Retina (tissue), 1 donor: ENCODE results near the gene SMIM45.
A peak's percentile ranks its signal among the peaks of the same experiment; 100 is the strongest.

Experiments used
- DNase-seq: peaks from one replicate; pipeline ENCODE4 v3.0.0-alpha.2; 2016

Gene SMIM45

GRCh38 chr22:41951898-41952474, at the start of gene SMIM45:
TSS of gene SMIM45 (plus strand) at chr22:41952150.
- peak; percentile 93 for DNase-seq

DNA sequence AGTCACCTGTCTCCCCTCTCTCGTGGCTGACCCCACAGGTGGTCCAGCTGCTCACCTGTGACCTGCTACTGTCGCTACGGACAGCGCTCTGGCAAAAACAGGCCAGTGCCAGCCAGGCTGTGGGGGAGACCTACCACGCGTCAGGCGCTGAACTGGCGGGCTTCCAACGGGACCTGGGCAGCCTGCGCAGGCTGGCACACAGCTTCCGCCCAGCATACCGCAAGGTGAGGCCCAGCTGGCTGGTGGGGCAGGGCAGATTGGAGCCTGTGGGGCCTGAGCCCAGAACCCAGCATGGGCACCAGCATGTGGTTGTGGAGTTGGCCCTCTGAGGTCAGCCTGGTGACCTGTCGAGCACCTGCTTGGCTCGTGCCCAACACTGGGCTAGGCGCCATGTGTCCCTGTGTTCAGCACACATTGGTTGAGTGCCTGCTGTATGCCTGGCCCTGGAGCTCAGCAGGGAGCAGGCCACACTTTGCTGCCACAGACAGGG, 49.0 kb upstream of the SMIM45 start:
- DNase-seq, result no peak

DNA sequence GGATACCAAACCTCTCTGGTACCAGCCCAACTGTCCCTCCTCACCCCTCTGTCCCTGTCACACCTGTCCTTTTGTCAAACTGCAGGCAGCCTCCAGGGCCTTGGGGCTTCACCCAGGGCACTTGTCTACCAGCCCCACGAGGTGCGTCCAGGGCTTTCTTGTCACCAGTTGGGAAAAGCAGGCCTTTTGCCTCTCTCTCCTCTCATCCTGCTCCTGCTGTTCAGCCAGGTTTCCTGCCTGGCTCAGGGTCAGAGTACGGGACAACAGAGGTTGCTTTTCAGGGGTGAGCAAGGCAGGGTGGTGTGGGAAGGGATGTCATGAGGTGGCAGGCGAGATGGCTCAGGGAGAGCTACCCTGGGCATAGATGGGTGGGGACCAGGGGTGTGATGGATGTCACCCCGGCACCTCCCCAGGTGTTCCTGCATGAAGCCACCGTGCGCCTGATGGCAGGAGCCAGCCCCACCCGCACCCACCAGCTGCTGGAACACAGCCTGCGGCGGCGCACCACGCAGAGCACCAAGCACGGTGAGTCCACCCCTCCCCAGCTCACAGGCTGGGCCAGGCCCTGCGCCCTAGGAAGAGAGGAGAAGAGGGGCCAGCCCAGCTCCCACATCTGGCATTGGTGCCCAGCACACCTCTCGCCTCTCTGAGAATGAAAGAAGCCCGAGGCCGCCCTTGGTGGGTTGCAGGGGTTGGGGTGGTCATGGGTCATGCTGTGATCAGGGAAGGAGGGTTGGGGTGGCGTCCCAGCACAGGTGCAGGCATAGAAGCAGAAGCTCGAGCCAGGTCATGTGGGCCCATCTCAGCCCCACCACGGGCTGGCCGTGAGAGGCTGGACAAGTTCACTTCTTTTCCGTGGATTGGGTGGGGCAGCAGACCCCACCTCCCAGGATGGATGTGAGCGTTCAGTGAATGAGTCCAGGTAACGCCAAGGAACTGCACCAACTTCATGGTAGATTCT, 47.2 kb upstream of the SMIM45 start:
- DNase-seq, result no peak

GRCh38 chr22:41905411-41906202, 46.3 kb upstream of the SMIM45 start:
- no peak for DNase-seq

DNA sequence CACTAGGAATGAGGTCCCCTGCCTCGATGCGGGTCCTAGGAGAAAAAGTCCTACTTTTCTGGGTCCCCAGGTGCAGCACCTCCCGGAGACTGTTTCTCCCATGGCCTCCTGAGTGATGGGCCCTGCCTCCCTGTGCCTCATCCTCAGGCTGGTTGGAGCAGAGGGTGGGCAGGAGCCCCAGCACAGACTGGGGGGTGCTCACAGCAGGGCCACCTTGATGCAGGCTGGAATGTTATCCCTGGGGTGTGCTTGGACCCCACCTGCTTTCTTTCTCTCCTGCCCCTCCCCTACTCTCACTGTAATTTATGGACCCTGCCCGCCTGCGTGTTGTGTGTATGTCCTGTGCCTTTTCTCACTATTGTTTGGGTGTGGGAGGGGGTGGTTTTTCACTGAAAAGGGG, 45.1 kb upstream of the SMIM45 start:
- no peak for DNase-seq

GRCh38 chr22:41907436-41908401, 44.2 kb upstream of the SMIM45 start:
- no peak for DNase-seq

DNA sequence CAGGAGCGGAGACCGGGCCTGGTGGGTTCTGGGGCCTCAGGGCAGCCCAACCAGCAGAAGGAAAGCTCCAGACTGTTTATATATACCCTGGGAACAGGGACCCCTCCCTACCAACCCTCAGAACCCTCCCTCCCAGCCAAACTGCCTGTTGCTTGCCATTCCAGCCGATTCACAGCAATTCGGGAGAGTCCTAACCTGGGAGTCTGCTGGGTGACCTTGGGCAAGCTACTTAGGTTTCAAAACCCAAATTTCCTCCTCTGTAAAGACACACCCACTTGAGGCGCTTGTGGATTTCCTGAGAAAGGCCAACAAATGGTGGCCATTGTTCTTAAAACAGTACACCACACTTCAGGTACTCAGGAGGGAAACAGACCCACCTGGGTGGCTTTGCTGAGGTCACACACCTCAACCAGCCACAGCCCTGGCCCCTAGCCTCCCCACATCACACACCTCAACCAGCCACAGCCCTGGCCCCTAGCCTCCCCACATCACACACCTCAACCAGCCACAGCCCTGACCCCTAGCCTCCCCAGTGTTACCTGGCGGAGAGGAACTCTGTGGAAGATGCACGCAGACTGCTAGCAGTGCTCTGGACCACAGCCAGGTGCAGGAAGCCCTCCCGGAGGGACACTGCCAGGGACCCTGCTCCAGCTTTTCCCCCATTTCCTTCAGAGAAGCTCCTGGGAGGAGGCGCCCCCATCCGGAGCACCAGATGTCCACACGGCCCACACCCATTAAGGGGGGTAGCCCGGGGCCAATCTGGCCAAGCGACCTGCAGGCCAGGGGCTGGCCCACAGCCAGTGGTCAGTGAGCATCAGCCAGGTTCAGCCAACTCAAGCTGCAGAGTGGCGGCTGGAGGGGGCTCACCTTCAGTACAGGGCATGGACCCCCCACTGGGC, 43.3 kb upstream of the SMIM45 start:
- DNase-seq, result peak; percentile 44

DNA sequence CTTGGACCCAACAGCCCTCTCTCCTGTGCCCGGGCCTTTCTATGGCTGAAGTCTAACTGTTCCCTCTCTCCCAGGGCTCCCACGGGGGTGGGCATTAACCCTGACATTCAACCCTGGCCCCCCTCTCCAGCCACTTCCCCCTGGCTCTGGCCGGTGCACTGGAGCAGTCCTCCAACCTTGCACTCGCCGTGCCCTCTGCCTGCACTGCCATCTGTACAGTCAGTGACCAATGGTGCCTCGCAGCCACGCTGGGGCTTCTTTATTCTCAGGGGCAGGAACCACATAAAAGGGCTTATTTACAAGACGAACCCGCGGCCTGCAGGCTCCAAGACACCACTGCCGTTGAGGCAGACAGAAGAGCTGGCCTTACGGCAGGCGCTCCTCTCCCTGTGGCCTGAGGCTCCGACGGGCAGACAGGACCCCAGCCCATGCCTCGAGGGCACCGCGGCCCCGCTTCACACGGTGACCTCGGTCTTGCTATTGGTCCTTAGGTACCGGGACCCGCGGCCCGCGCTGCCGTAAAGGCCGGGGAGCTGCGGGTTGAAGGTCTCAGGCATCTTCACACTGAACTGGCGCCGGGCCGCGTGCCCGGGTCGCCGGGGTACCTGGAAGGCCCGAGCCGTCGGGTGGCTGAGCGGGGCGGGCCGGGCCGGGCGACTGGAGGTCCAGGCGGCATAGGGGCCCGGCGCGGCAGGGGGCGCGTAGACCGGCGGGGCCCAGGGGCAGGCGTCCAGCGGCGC, 42.5 kb upstream of the SMIM45 start:
- peak; percentile 68 for DNase-seq

- DNase-seq, result peak; percentile 62
These were observed 41.6 kb upstream of the SMIM45 start for GRCh38 chr22:41910050-41911000.

DNA sequence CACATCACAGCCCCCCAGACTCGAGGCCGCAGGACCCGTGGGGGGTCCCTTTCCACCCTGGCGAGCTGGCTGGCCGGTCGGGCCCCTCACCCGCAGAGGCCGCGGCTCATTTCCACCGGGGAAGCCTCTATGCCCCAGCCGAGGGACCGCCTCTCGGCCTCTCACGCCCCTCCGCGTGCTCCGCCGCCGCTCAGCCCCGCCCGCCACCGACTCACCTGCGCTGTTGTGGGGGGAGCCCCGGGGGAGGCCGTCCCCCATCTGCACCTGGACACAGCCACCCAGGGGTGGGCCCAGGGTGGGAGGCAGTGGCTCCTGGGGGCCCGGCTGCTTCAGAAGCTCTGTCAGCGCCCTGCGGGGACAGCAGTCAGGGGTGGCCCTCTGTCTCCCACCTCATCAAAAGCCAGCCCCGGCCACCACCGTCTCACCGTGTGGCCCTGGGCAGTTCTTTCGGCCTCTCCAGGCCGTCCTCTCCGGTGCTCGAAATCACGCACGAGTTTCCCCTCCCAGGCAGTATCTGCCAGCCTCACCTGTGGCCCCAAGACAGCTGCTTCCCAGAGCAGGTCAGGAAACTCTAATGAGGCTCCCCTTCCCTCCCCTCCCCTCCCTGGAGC, 40.8 kb upstream of the SMIM45 start:
- no peak for DNase-seq

GRCh38 chr22:41912338-41913039, 39.5 kb upstream of the SMIM45 start:
- no peak for DNase-seq

DNA sequence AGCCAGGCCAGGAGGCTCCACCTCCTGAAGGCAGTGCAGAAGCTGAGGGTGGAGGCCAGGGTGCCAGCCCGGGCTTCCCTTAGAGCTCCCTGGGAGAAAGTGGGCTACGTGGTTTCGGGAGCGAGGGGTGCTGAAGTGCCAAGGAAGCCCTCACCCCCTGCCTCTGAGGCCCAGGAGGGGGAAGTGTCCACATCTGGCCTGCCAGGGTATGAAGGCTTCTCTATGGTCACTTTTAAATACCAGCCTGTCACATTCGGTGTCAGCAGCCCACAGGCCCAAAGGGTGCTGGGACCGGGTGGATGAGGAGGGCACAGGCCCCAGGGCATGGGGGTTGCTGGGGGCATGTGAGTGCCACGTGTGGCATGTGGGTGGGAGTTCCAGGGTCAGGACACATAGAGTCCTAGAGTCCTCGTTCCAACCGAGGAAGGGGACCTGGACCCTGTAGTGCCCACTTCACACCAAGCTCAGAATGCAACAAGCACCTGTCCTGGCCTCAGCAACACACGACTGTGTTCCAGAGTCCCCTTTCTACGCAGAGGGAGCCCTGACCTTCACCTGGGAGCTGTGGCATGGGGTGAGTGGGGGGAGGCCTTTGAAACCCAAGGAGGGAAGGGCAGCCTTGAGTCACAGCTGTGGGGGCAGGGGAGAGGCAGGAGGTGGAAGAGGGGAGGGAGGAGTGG, 38.8 kb upstream of the SMIM45 start:
- DNase-seq, result no peak

- DNase-seq, result peak; percentile 38
These were observed 38.0 kb upstream of the SMIM45 start for GRCh38 chr22:41913842-41914534.

DNA sequence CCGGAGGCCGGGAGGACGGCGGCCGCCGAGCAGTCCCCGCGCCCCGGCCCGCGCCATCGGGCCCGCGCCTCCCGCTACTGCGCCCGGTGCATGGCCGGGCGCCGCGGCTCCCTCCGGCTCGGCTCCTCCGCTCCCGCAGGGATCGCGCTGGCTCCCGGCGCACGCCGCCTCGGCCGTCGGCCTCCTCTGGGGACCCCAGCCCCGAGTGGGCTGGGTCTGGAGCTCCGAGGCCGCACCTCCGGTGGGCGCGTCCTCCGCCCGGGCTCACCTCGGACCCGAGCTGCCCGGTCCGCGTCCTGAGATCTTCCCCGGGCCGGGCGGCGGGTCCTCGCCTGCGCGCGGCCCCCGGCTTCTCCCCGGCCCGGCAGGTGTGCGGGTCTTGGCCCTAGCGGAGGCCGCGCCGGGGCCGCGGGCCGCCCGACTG, 37.3 kb upstream of the SMIM45 start:
- no peak for DNase-seq

DNA sequence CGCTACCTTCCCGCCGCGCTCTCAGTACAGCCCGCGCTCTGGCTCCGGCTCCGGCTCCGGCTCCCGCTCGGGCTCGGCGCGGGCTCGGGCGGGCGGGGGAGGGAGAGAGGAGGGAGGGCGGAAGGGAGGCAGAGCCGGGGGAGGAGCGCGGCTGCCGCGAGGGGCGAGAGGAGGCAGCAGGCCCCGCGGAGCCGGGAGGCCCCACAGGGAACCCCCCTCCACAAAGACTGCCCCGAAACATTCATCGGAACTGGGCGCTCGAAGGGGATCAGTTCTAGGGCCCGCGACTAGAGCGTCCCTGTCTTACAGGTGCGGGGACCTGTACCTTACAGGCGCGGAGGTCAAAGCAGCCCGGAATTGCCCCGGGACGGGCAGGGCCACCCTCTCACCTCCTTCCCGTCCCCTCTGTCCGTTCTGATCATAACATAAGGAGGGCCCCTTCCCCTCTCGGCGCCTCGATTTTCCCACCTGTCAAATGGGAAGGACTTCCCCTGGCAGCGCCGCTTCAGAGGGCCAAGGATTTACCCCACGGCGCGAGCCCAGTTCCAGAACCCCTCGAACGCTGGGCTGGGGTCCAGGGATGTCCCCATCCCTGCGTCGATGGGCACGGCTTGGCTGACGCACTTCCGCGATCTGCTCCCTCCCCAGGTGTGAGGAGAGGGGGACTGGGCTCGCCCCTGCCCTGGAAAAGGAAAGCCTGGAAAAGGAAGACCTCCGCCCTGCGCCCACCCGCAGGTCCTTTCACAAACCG, 36.7 kb upstream of the SMIM45 start, which contains the start of gene SHISA8:
Gene SHISA8 (minus strand): TSS at position 40 of the 751 bp plus-strand sequence. CDS start 407 bp downstream, outside the sequence.
- peak; percentile 46 for DNase-seq
